Upper lobe of left lung (tissue), 6 donors: ENCODE measurements around the gene RASSF3. TPM values are rescaled to one million over a fixed set of nuclear protein-coding genes. Genes with fewer than 3 reads are reported as not detected.

ENCODE experiments used
- ATAC-seq, 2 donors: fragments of 200-7000 bp; cut with Tn5 transposase; one replicate each; pipeline ENCODE4 v1.9.1; 2022; ENCODE audit warnings: mild to moderate bottlenecking in 2 of 2, moderate library complexity in 2 of 2; ENCODE audit not compliant: low FRiP score in 2 of 2
- DNase-seq, 2 donors: peaks; one replicate each; pipeline ENCODE4 v3.0.0-alpha.2; 2019 to 2020
- H3K27ac ChIP-seq, 4 donors: fragments of 200-600 bp; sonication (generic); one replicate each; pipeline ENCODE4 v1.5.1; 2016 to 2019
- H3K27me3 ChIP-seq, 4 donors: fragments of 200-600 bp; sonication (generic); one replicate each; pipeline ENCODE4 v1.5.1; 2017 to 2019
- H3K36me3 ChIP-seq, 4 donors: fragments of 200-600 bp; sonication (generic); one replicate each; pipeline ENCODE4 v1.5.1; 2016 to 2019
- H3K4me1 ChIP-seq, 4 donors: fragments of 200-600 bp; sonication (generic); one replicate each; pipeline ENCODE4 v1.5.1; 2018 to 2019
- H3K4me3 ChIP-seq, 4 donors: fragments of 200-600 bp; sonication (generic); one replicate each; pipeline ENCODE4 v1.5.1; 2017 to 2019; ENCODE audit warnings: mild to moderate bottlenecking in 2 of 4, moderate library complexity in 1 of 4
- H3K9me3 ChIP-seq, 4 donors: fragments of 200-600 bp; sonication (generic); one replicate each; pipeline ENCODE4 v1.5.1; 2018 to 2019
- EP300 ChIP-seq, 4 donors: sonication (generic); formaldehyde crosslinking; IDR thresholded peaks; one replicate each; pipeline ENCODE4 v1.5.1; 2017; ENCODE audit warnings: antibody characterized with exemption in 4 of 4, control low read depth in 2 of 4
- POLR2A ChIP-seq, 4 donors: fragments of 450-650 bp; IDR thresholded peaks; one replicate each; pipeline ENCODE4 v1.5.1; 2016 to 2017; ENCODE audit warnings: antibody characterized with exemption in 4 of 4, mild to moderate bottlenecking in 2 of 4
- POLR2AphosphoS5 ChIP-seq, 2 donors: sonication (generic); formaldehyde crosslinking; IDR thresholded peaks; one replicate each; pipeline ENCODE4 v1.5.1; 2017; ENCODE audit warnings: antibody characterized with exemption in 2 of 2
- WGBS, 2 donors: methylation state at CpG; one replicate each; pipeline ENCODE4 v1.1.5; 2017 to 2018; 5-methylcytosine and 5-hydroxymethylcytosine counted together
- total RNA-seq, 6 donors: library from RNA; depleted of rRNA in 4 of 6; stranded (reverse); fragments of >200 nt in 4 of 6; gene quantifications; one replicate each; pipeline versions ENCODE4 v1.1.0 to v1.2.1, GENCODE V29; 2016 to 2021
- TF ChIP-seq, protein P1 (sequence below), 6 experiments: fragments of 450-650 bp in 4 of 6; fragments of 200-600 bp in 2 of 6; sonication (generic) in 2 of 6; IDR thresholded peaks; one replicate each; pipeline ENCODE4 v1.5.1; 2016 to 2019; ENCODE audit warnings: antibody characterized with exemption in 6 of 6
- donor health status: DM: no; HTN: no; CAD: no; lungs with moderate emphysema.
- donor health status: DM: no; HTN: yes; CAD: no; lungs with severe emphysema.

Gene RASSF3
- total RNA-seq, 6 donors from 2014 or later: 25.0 to 104 (median 46.0) TPM

DNA sequence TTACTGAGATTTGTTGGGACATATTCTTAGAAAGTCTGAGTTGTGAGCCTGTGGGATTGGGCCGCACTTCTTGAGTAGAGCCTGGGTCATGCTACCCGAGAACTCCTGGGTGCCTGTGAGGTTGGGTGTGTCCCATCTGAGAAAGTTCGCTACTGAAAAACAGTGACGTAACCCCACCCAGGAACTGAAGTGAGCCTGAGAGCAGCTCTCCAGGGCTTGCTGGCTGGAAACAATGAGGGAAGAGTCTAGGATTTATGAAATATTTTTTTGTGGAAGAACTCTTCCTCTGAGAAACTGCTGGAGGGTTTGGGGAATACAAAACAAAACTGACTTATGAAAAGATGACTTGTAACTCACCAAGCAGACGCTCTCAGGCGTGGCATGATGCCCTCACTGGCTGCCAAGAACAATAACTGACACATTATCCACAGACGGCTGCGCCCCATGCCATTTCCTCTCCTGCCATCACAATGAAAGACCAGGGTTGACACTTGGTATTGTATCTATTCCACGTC, 69.2 kb downstream of the RASSF3 start:
- H3K9me3 ChIP-seq: no peaks in the 10 kb centered on the region
- 20 to 23% methylated on average over 9 of the region's 9 CpGs for WGBS, 2 donors
- H3K4me1 ChIP-seq: peaks cover 56 to 87% (median 74%) of the 10 kb centered on the region in 4 donors
- peak overlapping the region in 2 of 4 donors; percentile 2 to 25 for H3K4me3 ChIP-seq
- DNase-seq: peak in 1 of 2 donors; percentile 90
- H3K27me3 ChIP-seq: no peaks in the 10 kb centered on the region
- ATAC-seq: peak; percentile 82 to 92
- peak in 1 of 4 donors; percentile 13 for TF ChIP-seq POLR2A (IDR thresholded peaks at IDR 0.05)
- TF ChIP-seq EP300 (IDR thresholded peaks at IDR 0.05): no peak
- TF ChIP-seq, protein P1, sequence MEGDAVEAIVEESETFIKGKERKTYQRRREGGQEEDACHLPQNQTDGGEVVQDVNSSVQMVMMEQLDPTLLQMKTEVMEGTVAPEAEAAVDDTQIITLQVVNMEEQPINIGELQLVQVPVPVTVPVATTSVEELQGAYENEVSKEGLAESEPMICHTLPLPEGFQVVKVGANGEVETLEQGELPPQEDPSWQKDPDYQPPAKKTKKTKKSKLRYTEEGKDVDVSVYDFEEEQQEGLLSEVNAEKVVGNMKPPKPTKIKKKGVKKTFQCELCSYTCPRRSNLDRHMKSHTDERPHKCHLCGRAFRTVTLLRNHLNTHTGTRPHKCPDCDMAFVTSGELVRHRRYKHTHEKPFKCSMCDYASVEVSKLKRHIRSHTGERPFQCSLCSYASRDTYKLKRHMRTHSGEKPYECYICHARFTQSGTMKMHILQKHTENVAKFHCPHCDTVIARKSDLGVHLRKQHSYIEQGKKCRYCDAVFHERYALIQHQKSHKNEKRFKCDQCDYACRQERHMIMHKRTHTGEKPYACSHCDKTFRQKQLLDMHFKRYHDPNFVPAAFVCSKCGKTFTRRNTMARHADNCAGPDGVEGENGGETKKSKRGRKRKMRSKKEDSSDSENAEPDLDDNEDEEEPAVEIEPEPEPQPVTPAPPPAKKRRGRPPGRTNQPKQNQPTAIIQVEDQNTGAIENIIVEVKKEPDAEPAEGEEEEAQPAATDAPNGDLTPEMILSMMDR (IDR thresholded peaks at IDR 0.05): no peak
- TF ChIP-seq POLR2AphosphoS5 (IDR thresholded peaks at IDR 0.05): peak in 1 of 2 donors; percentile 56
- peak overlapping the region; percentile 53 to 79 (median 76) for H3K27ac ChIP-seq
- H3K36me3 ChIP-seq: no peaks in the 10 kb centered on the region

DNA sequence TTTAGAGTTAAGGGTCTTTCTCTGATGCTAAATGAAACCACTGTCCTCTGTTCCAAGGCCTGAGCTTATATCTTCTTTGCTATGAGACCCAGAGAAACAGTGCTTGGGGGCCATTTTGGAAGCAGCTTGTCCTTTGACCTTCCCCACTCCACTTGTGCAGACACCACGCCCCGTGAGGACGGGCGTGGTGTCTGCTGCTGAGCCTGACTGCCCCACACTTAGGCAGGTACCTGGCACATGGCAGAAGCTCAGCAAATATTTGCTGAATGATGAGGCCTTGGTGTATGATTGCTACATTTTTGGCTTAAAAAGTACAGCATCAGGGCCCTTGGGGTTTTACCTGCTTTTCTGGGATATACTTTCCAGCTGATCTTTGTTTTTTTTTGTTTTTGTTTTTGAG, 69.9 kb downstream of the RASSF3 start:
- no peak for DNase-seq
- Histone ChIP-seq H3K4me3 (peak overlapping the region in 2 of 4 donors; percentile 3 to 25), H3K36me3 (peaks cover 0 to 3% (median 2%) of the 10 kb centered on the region in 4 donors), H3K9me3 (no peaks in the 10 kb centered on the region), H3K27ac (peak overlapping the region; percentile 53 to 79 (median 76)), H3K4me1 (peaks cover 51 to 80% (median 69%) of the 10 kb centered on the region in 4 donors), H3K27me3 (no peaks in the 10 kb centered on the region)
- WGBS, 2 donors: 46 to 69% methylated on average over 4 of the region's 4 CpGs
- no peak for ATAC-seq
- TF ChIP-seq, protein P1 (IDR thresholded peaks at IDR 0.05): no peak
- TF ChIP-seq EP300 (IDR thresholded peaks at IDR 0.05): no peak
- TF ChIP-seq POLR2AphosphoS5 (IDR thresholded peaks at IDR 0.05): no peak
- TF ChIP-seq POLR2A (IDR thresholded peaks at IDR 0.05): no peak

DNA sequence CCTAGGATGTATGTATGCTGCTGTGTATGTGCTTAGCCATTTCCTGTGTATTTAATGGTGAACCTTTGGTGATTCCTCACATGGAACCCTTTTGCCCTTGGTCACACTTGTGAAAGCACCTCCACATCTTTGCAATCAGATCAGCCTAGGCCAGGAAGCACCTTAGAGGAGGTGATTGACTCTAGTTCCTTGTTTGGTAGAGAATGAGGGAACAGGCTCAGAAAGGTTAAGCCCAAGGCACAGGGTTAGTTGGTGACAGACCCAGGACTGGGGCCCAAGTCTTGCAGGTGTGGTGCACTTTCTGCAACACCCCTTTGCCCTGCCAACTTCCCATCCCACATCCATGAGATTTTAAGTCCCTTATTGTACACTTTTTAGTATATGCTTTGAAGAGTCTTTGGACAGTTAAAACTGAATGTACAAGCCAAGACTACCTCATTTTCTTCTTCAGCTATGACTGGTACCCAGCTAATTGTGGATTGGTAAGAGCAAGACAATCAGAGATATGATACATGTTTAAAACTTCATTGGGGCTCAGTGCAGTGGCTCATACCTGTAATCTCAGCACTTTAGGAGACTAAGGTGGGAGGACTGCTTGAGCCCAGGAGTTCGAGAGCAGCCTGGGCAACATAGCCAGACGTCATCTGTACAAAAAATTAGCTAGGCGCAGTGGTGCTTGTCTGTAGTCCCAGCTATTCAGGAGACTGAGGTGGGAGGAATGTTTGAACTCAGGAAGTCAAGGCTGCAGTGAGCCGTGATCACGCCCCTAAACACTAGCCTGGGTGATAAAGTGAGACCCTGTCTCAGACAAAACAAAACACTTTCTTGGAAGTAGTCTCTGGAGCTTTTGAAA, 71.1 kb downstream of the RASSF3 start:
- H3K36me3 ChIP-seq: peaks cover 4 to 12% (median 10%) of the 10 kb centered on the region in 4 donors
- H3K9me3 ChIP-seq: no peaks in the 10 kb centered on the region
- ATAC-seq (no peak), DNase-seq (no peak)
- TF ChIP-seq POLR2A (IDR thresholded peaks at IDR 0.05): no peak
- TF ChIP-seq, protein P1 (IDR thresholded peaks at IDR 0.05): no peak
- no peak for TF ChIP-seq POLR2AphosphoS5 (IDR thresholded peaks at IDR 0.05)
- TF ChIP-seq EP300 (IDR thresholded peaks at IDR 0.05): no peak
- WGBS, 2 donors: 71 to 81% methylated on average over 5 of the region's 5 CpGs
- H3K4me1 ChIP-seq: peaks cover 45 to 68% (median 58%) of the 10 kb centered on the region in 4 donors
- H3K27me3 ChIP-seq: no peaks in the 10 kb centered on the region
- peak overlapping the region; percentile 37 to 79 (median 64) for H3K27ac ChIP-seq
- no peak overlapping the region for H3K4me3 ChIP-seq

DNA sequence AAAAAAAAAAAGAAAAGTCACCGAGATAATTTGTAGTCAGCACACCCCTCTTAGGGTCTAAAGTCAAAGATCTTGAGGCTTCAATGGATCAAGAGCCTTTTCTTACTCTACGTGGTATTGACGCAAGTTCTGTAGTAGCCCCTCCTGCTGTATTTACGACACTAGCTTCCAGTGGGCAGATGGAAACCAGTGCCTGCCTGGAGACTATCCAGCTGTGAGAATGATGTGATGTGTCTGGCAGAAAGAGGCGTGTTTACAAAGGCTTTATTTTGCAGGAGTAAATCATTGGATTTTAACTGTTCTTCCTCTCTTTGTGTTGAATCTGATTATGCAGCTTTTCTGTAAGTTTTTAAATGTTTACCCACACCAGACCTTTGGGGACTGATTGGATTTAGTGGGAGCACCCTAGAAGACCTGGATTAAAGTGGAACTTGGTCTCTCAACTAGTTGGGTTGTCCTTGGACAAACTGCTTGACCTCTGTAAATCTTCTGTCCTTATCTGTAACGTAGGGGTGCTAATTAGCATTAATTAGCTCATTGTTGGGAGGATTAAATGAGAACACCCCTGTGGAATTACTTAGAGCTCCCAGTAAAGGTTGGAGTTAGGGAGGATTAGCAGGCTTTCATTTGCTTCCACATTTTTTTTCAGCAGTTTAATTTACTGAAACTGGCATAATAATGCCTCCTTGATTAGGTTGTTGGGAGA, 72.4 kb downstream of the RASSF3 start:
- TF ChIP-seq POLR2A (IDR thresholded peaks at IDR 0.05): no peak
- TF ChIP-seq, protein P1 (IDR thresholded peaks at IDR 0.05): no peak
- TF ChIP-seq POLR2AphosphoS5 (IDR thresholded peaks at IDR 0.05): no peak
- no peak for TF ChIP-seq EP300 (IDR thresholded peaks at IDR 0.05)
- H3K27me3 ChIP-seq: no peaks in the 10 kb centered on the region
- peaks cover 4 to 23% (median 11%) of the 10 kb centered on the region in 4 donors for H3K36me3 ChIP-seq
- H3K9me3 ChIP-seq: no peaks in the 10 kb centered on the region
- 57% methylated on average over 6 of the region's 6 CpGs for WGBS, 2 donors
- DNase-seq: no peak
- ATAC-seq: peak in 1 of 2 donors; percentile 48
- peak overlapping the region in 3 of 4 donors; percentile 32 to 72 (median 34) for H3K27ac ChIP-seq
- no peak overlapping the region for H3K4me3 ChIP-seq
- peaks cover 35 to 58% (median 48%) of the 10 kb centered on the region in 4 donors for H3K4me1 ChIP-seq
